ENCODE measurements around the gene CD63. TPM values are rescaled to one million over a fixed set of nuclear protein-coding genes. Genes with fewer than 3 reads are reported as not detected.

CD63 gene
- total and polyA plus RNA-seq, 9 of the 15 experiments (the other 6 are each of a cell fraction or from before 2014, with no cell fraction given): 313 to 735 (median 433) TPM

- TF ChIP-seq CHD7 (IDR thresholded peaks at IDR 0.05; ENCODE audit: low read depth, low read length) (no peak), JUND (IDR thresholded peaks at IDR 0.05; ENCODE audit: borderline replicate concordance, low read depth, low read length) (peak; percentile 96), JUND (tag; IDR thresholded peaks at IDR 0.05; ENCODE audit: borderline replicate concordance, low read depth, low read length) (peak; percentile 82; the same call in 1 of the 3 replicates), ZBTB26 (CRISPR knock-in tag; IDR thresholded peaks at IDR 0.05) (no peak), ZBTB11 (CRISPR knock-in tag; IDR thresholded peaks at IDR 0.05) (no peak; a peak in 1 of 6 replicates), SETDB1 (IDR thresholded peaks at IDR 0.05; ENCODE audit: low read length) (no peak)
Observed at GRCh38 chr12:55728939-55729818, at the start of gene CD63 (continued).

All from K562 (cell line).